HepG2 (cell line): ENCODE results near the gene CENPC. TPM values are rescaled to one million over a fixed set of nuclear protein-coding genes. Genes with fewer than 3 reads are reported as not detected.

Source experiments
- ATAC-seq: fragments of 200-7000 bp; cut with Tn5 transposase; 3 replicates; pipeline ENCODE4 v1.9.1; 2020; ENCODE audit warnings: mild to moderate bottlenecking, moderate library complexity
- BruUV-seq: library from RNA; stranded (reverse); fragments of 400-500 nt; replicated peaks from 2 replicates; lab custom pipeline; 2021; lab: Mats Ljungman, UMichigan
- CTCF ChIA-PET: fragments of 300-600 bp; formaldehyde crosslinking; extraction: SDS; loops from one replicate; lab custom pipeline; 2021; ENCODE audit warnings: low total read pairs, inconsistent platforms, low intra/inter-chr PET ratio; lab: Yijun Ruan, JAX
- POLR2A ChIA-PET: fragments of 350-600 bp; sonication (Branson Sonifier 250); formaldehyde crosslinking; loops from one replicate; lab custom pipeline; 2020; ENCODE audit warnings: antibody characterized with exemption, inconsistent platforms; lab: Yijun Ruan, JAX
- DNase-seq: peaks from one replicate; pipeline ENCODE4 v3.0.0-alpha.2; 2015; ENCODE audit warnings: low spot score
- FAIRE-seq: peaks from 3 replicates; lab custom pipeline; 2011; peaks lifted over from hg19 to GRCh38; lab: Jason Lieb, UNC
- H2AFZ ChIP-seq: one replicate; pipeline ENCODE4 v1.6.1; 2011; ENCODE audit warnings: low read length, inconsistent platforms
- H3K27ac ChIP-seq: fragments of 300-600 bp; 3 replicates; pipeline ENCODE4 v1.8.0; 2011; ENCODE audit warnings: mixed run types, mild to moderate bottlenecking, mixed read lengths, low read length, inconsistent platforms; ENCODE audit not compliant: insufficient read depth; ENCODE audit errors: extremely low read length
- H3K27me3 ChIP-seq, 2 experiments: fragments of 200-600 bp in 1 of 2; 2 replicates in 1 of 2; 3 replicates in 1 of 2; pipeline versions ENCODE4 v1.6.0 to v1.8.0; 2011; ENCODE audit warnings: low read length in 2 of 2, mild to moderate bottlenecking in 2 of 2, moderate library complexity in 2 of 2, inconsistent platforms in 1 of 2; ENCODE audit not compliant: insufficient read depth in 2 of 2, control insufficient read depth in 1 of 2
- H3K36me3 ChIP-seq, 2 experiments: fragments of 200-600 bp in 1 of 2; replicated peaks in 1 of 2; 2 replicates in 1 of 2; 3 replicates in 1 of 2; pipeline versions ENCODE4 v1.5.1 to v1.8.0; 2011; ENCODE audit warnings: low read length in 2 of 2, inconsistent platforms in 1 of 2; ENCODE audit not compliant: insufficient read depth in 2 of 2, control insufficient read depth in 1 of 2
- H3K4me1 ChIP-seq: 2 replicates; pipeline ENCODE4 v1.5.1; 2012; ENCODE audit warnings: low read length, inconsistent platforms; ENCODE audit not compliant: insufficient read depth
- H3K4me2 ChIP-seq: 2 replicates; pipeline ENCODE4 v1.6.0; 2011; ENCODE audit warnings: low read depth, low read length, inconsistent platforms
- H3K4me3 ChIP-seq, 3 experiments: fragments of 200-600 bp in 1 of 3; sonication (generic), shearing (Covaris generic) in 1 of 3; replicated peaks in 1 of 3; 2 replicates each; pipeline ENCODE4 v1.5.1; 2011 to 2016; ENCODE audit warnings: low read length in 3 of 3, inconsistent platforms in 2 of 3, low read depth in 2 of 3, mild to moderate bottlenecking in 2 of 3, control low read depth in 1 of 3, mixed read lengths in 1 of 3; ENCODE audit not compliant: insufficient read depth in 1 of 3
- H3K79me2 ChIP-seq: one replicate; pipeline ENCODE4 v1.6.1; 2011; ENCODE audit warnings: low read length, inconsistent platforms; ENCODE audit not compliant: insufficient read depth
- H3K9ac ChIP-seq: 2 replicates; pipeline ENCODE4 v1.6.0; 2011; ENCODE audit warnings: mild to moderate bottlenecking, low read depth, low read length, inconsistent platforms; ENCODE audit not compliant: insufficient read depth
- H3K9me3 ChIP-seq: 2 replicates; pipeline ENCODE4 v1.5.1; 2012; ENCODE audit warnings: mild to moderate bottlenecking, low read length
- H4K20me1 ChIP-seq: 2 replicates; pipeline ENCODE4 v1.6.0; 2011; ENCODE audit warnings: inconsistent platforms, mild to moderate bottlenecking, low read length, moderate library complexity; ENCODE audit not compliant: insufficient read depth
- BCL6 ChIP-seq: IDR thresholded peaks from 2 replicates; pipeline ENCODE4 v1.6.1; 2016; ENCODE audit warnings: missing genetic modification reagents, missing compliant biosample characterization
- DNMT3B ChIP-seq: conservative IDR thresholded peaks from 2 replicates; pipeline ENCODE4 v1.6.1; 2016; ENCODE audit warnings: missing biosample characterization, control low read depth
- MAFF ChIP-seq: IDR thresholded peaks from 2 replicates; pipeline ENCODE4 v1.6.1; 2011; ENCODE audit warnings: low read depth, low read length, improper control_type of control experiment
- MAFK ChIP-seq, 2 experiments: IDR thresholded peaks in 1 of 2; conservative IDR thresholded peaks in 1 of 2; 2 replicates each; pipeline ENCODE4 v1.6.1; 2011; ENCODE audit warnings: improper control_type of control experiment in 2 of 2, low read length in 2 of 2
- NAIF1 ChIP-seq: sonication (generic); formaldehyde crosslinking; IDR thresholded peaks from 2 replicates; pipeline ENCODE4 v1.5.0; 2020; ENCODE audit warnings: mild to moderate bottlenecking, missing genetic modification reagents, borderline replicate concordance
- PCBP1 ChIP-seq: fragments of 200-400 bp; formaldehyde crosslinking; IDR thresholded peaks from 2 replicates; pipeline ENCODE4 v1.6.1; 2017; ENCODE audit warnings: mild to moderate bottlenecking, low read depth, low read length, borderline replicate concordance
- ZNF331 ChIP-seq: sonication (generic); formaldehyde crosslinking; IDR thresholded peaks from 2 replicates; pipeline ENCODE4 v1.4.0; 2020; ENCODE audit warnings: missing genetic modification reagents
- WGBS: methylation state at CpG from one replicate; pipeline ENCODE4 v1.1.6; 2017; ENCODE audit warnings: low lambda C conversion rate; 5-methylcytosine and 5-hydroxymethylcytosine counted together
- in situ Hi-C: cut with HindIII; loops from 2 replicates; pipeline ENCODE4 v1.10.0; 2017; ENCODE audit warnings: low pct_unique_long_range_greater_than_20kb; ENCODE audit not compliant: extremely low pct_ligation_motif_present
- intact Hi-C: fragments of 100-400 bp; cut with micrococcal nuclease; formaldehyde crosslinking; loops from one replicate; pipeline ENCODE4 v1.10.0; 2022; ENCODE audit not compliant: unreplicated experiment
- polyA plus RNA-seq, 8 experiments: library from polyadenylated mRNA; depleted of rRNA in 3 of 8; stranded (reverse) in 7 of 8; unstranded in 1 of 8; fragments of >200 nt; fragmentation: Illumina TruSeq in 4 of 8; extraction: Trizol in 4 of 8; gene quantifications; 2 replicates each; pipeline versions ENCODE4 v1.2.1 to v1.2.3, GENCODE V29; 2011 to 2016; ENCODE audit warnings: low read depth in 4 of 8, missing spikeins in 1 of 8, mixed read lengths in 1 of 8; ENCODE audit not compliant: insufficient read depth in 1 of 8
- total RNA-seq, 5 experiments: library from RNA; depleted of rRNA; stranded (reverse); fragments of >200 nt; fragmentation: Illumina TruSeq; extraction: Trizol; gene quantifications; 2 replicates each; pipeline ENCODE4 v1.2.3, GENCODE V29; 2016; ENCODE audit warnings: low read depth in 1 of 5
- TF ChIP-seq, protein P1 (sequence below): sonication (generic); formaldehyde crosslinking; IDR thresholded peaks from 2 replicates; pipeline ENCODE4 v1.5.0; 2020; ENCODE audit warnings: mild to moderate bottlenecking, missing genetic modification reagents, borderline replicate concordance
- TF ChIP-seq, protein P2 (sequence below): sonication (generic); formaldehyde crosslinking; IDR thresholded peaks from 2 replicates; pipeline ENCODE4 v1.4.0; 2020; ENCODE audit warnings: missing genetic modification reagents

Gene CENPC
- total and polyA plus RNA-seq, 2 of the 13 experiments (the other 11 are each of a cell fraction or from before 2014, with no cell fraction given) = 4.7 to 16.4 TPM

DNA sequence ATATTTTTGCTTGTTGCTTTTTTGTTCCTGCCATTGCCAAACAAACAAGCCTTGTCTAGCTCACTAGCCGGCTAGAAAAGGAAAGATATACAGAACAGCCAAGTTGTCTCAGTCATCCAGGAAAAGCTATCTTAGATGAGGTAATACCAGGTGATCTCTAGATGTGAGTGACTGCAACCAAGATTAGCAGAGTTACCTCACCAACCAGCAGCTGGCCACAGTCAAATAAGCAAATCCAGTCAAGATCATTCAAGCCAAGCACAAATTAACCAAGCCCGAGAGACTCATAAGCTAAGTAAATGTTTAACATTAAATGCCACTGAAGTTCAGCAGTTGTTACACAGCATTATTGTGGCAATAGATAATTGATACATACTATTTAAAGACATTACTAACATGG is 108.6 kb downstream of the CENPC start:
- no peaks in the 10 kb centered on the region for H3K79me2 ChIP-seq
- BruUV-seq = no TSS peak
- H3K4me3 ChIP-seq = no peak overlapping the region
- H2AFZ ChIP-seq = no peak overlapping the region
- no peaks in the 10 kb centered on the region for H3K9me3 ChIP-seq
- H4K20me1 ChIP-seq = no peaks in the 10 kb centered on the region
- DNase-seq (no peak), ATAC-seq (no peak), FAIRE-seq (no peak)
- ChIA-PET POLR2A (no interaction called here), CTCF (no interaction called here)
- H3K36me3 ChIP-seq = no peaks in the 10 kb centered on the region
- H3K4me2 ChIP-seq = no peak overlapping the region
- intact Hi-C loops = no loop called here
- no peak overlapping the region for H3K9ac ChIP-seq
- H3K27ac ChIP-seq = no peak overlapping the region
- 76% methylated on average over 2 of the region's 2 CpGs for WGBS
- no peaks in the 10 kb centered on the region for H3K27me3 ChIP-seq
- H3K4me1 ChIP-seq = peaks cover 7% of the 10 kb centered on the region; the same call in 1 of the 2 replicates
- in situ Hi-C loops = no loop called here
- TF ChIP-seq, protein P1, sequence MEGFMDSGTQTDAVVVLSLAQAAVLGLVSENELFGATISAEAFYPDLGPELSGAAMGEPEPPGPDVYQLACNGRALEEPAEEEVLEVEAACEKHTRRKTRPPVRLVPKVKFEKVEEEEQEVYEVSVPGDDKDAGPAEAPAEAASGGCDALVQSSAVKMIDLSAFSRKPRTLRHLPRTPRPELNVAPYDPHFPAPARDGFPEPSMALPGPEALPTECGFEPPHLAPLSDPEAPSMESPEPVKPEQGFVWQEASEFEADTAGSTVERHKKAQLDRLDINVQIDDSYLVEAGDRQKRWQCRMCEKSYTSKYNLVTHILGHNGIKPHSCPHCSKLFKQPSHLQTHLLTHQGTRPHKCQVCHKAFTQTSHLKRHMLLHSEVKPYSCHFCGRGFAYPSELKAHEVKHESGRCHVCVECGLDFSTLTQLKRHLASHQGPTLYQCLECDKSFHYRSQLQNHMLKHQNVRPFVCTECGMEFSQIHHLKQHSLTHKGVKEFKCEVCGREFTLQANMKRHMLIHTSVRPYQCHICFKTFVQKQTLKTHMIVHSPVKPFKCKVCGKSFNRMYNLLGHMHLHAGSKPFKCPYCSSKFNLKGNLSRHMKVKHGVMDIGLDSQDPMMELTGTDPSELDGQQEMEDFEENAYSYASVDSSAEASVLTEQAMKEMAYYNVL (CRISPR knock-in tag) = no peak
- TF ChIP-seq BCL6 (CRISPR knock-in tag) = 0 out of 2 replicates have a peak, but pooled peaks have one; percentile 12

DNA sequence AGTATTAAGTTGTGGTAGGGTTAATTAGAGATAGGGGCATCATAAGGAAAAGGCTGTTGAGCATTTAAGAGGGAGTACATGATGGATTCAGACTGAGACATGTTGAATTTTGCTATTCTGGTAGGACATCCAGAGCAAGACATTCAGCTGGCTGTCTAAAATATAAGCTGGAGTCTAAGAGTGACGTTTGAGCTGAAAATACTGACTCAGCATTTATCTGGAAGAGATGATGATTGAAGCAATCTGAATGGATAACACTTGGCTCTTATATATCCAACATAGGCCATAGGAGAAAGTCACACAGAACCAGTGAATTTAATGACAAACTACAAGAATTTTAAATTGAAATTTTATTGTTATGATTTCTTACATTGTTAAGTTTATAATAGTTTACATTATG is 114.3 kb downstream of the CENPC start:
- Histone ChIP-seq H2AFZ (no peak overlapping the region), H4K20me1 (no peaks in the 10 kb centered on the region), H3K9ac (no peak overlapping the region), H3K79me2 (no peaks in the 10 kb centered on the region), H3K4me3 (no peak overlapping the region), H3K27me3 (no peaks in the 10 kb centered on the region), H3K4me1 (no peaks in the 10 kb centered on the region), H3K27ac (no peak overlapping the region), H3K9me3 (no peaks in the 10 kb centered on the region), H3K36me3 (no peaks in the 10 kb centered on the region), H3K4me2 (no peak overlapping the region)
- 0% methylated on average over 1 of the region's 1 CpG for WGBS
- CTCF ChIA-PET = no interaction called here
- ATAC-seq (no peak), DNase-seq (no peak), FAIRE-seq (no peak)
- in situ Hi-C loops = no loop called here
- BruUV-seq = no TSS peak
- intact Hi-C loops = no loop called here
- no peak for TF ChIP-seq DNMT3B (CRISPR knock-in tag)
- no peak for TF ChIP-seq PCBP1
- peak; percentile 99 for TF ChIP-seq MAFF
- TF ChIP-seq NAIF1 = no peak
- TF ChIP-seq ZNF331 = no peak
- peak; percentile 98 to 100 for TF ChIP-seq MAFK (conservative IDR thresholded peaks at IDR 0.05 in 1 of 2, IDR thresholded peaks at IDR 0.05 in 1 of 2; ENCODE audit: low read length in 2 of 2)
- TF ChIP-seq, protein P2, sequence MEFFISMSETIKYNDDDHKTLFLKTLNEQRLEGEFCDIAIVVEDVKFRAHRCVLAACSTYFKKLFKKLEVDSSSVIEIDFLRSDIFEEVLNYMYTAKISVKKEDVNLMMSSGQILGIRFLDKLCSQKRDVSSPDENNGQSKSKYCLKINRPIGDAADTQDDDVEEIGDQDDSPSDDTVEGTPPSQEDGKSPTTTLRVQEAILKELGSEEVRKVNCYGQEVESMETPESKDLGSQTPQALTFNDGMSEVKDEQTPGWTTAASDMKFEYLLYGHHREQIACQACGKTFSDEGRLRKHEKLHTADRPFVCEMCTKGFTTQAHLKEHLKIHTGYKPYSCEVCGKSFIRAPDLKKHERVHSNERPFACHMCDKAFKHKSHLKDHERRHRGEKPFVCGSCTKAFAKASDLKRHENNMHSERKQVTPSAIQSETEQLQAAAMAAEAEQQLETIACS = no peak
- POLR2A ChIA-PET = no interaction called here
